GM12878 (cell line): ENCODE measurements around the gene TOMT. TPM values are rescaled to one million over a fixed set of nuclear protein-coding genes. Genes with fewer than 3 reads are reported as not detected.

Experiments used
- CHD1 ChIP-seq: IDR thresholded peaks from 2 replicates; pipeline ENCODE4 v1.6.1; 2012; ENCODE audit warnings: low read depth, low read length, improper control_type of control experiment
- IKZF2 ChIP-seq, 2 experiments: fragments of 450-650 bp; IDR thresholded peaks; 2 replicates each; pipeline ENCODE4 v1.6.1; 2017; ENCODE audit warnings: mild to moderate bottlenecking in 2 of 2, moderate library complexity in 2 of 2
- POLR2AphosphoS2 ChIP-seq: IDR thresholded peaks from 2 replicates; pipeline ENCODE4 v1.6.1; 2011; ENCODE audit warnings: low read depth, mild to moderate bottlenecking, low read length, improper control_type of control experiment, moderate library complexity
- RELA ChIP-seq: fragments of 450-650 bp; IDR thresholded peaks from 2 replicates; pipeline ENCODE4 v1.8.0; 2014; ENCODE audit warnings: borderline replicate concordance; ENCODE audit not compliant: partially characterized antibody
- TARDBP ChIP-seq: IDR thresholded peaks from 2 replicates; pipeline ENCODE4 v1.6.1; 2016; ENCODE audit warnings: borderline replicate concordance
- ZNF207 ChIP-seq: fragments of 450-650 bp; IDR thresholded peaks from 2 replicates; pipeline ENCODE4 v1.6.1; 2014; ENCODE audit warnings: antibody characterized with exemption, mild to moderate bottlenecking, borderline replicate concordance
- polyA plus RNA-seq, 11 experiments: library from polyadenylated mRNA; depleted of rRNA in 4 of 11; unstranded in 6 of 11; stranded (reverse) in 5 of 11; fragments of >200 nt; fragmentation: Nextera tagmentation in 4 of 11; fragmentation: Illumina TruSeq in 1 of 11; extraction: Ambion mirVana in 4 of 11; extraction: Trizol in 1 of 11; gene quantifications; 1 replicate in 1 of 11; 2 replicates in 10 of 11; pipeline versions ENCODE4 v1.2.1 to v1.2.3, GENCODE V29; 2011 to 2016; ENCODE audit warnings: inconsistent platforms in 2 of 11, missing spikeins in 2 of 11, low read depth in 1 of 11
- total RNA-seq, 4 experiments: library from RNA; depleted of rRNA in 3 of 4; stranded (reverse); fragments of >200 nt in 3 of 4; fragmentation: Illumina TruSeq in 1 of 4; extraction: Trizol in 1 of 4; gene quantifications; 2 replicates each; pipeline versions ENCODE4 v1.2.1 to v1.2.3, GENCODE V29; 2013 to 2021
- TF ChIP-seq, protein P1 (sequence below): IDR thresholded peaks from 2 replicates; pipeline ENCODE4 v1.6.1; 2012; ENCODE audit warnings: low read depth, low read length, improper control_type of control experiment
- TF ChIP-seq, protein P2 (sequence below): fragments of 150-350 bp; IDR thresholded peaks from 2 replicates; pipeline ENCODE4 v1.6.1; 2016; ENCODE audit warnings: low read depth, low read length
- TF ChIP-seq, protein P3 (sequence below): IDR thresholded peaks from 2 replicates; pipeline ENCODE4 v1.6.1; 2011; ENCODE audit warnings: borderline replicate concordance, low read depth, mild to moderate bottlenecking, moderate library complexity, low read length; ENCODE audit not compliant: insufficient read depth, poor library complexity, severe bottlenecking
- TF ChIP-seq, protein P4 (sequence below): fragments of 450-650 bp; IDR thresholded peaks from 2 replicates; pipeline ENCODE4 v1.6.1; 2017; ENCODE audit warnings: low read depth, mild to moderate bottlenecking, moderate library complexity
- TF ChIP-seq, protein P5 (sequence below): fragments of 450-650 bp; IDR thresholded peaks from 2 replicates; pipeline ENCODE4 v1.6.1; 2018; ENCODE audit warnings: mild to moderate bottlenecking, low read depth, moderate library complexity; ENCODE audit not compliant: partially characterized antibody
- TF ChIP-seq, protein P6 (sequence below): fragments of 450-650 bp; IDR thresholded peaks from 2 replicates; pipeline ENCODE4 v1.6.1; 2016; ENCODE audit warnings: mild to moderate bottlenecking, moderate library complexity, borderline replicate concordance

Gene TOMT
- total and polyA plus RNA-seq, 10 of the 15 experiments (the other 5 are each of a cell fraction or from before 2014, with no cell fraction given) = not detected

DNA sequence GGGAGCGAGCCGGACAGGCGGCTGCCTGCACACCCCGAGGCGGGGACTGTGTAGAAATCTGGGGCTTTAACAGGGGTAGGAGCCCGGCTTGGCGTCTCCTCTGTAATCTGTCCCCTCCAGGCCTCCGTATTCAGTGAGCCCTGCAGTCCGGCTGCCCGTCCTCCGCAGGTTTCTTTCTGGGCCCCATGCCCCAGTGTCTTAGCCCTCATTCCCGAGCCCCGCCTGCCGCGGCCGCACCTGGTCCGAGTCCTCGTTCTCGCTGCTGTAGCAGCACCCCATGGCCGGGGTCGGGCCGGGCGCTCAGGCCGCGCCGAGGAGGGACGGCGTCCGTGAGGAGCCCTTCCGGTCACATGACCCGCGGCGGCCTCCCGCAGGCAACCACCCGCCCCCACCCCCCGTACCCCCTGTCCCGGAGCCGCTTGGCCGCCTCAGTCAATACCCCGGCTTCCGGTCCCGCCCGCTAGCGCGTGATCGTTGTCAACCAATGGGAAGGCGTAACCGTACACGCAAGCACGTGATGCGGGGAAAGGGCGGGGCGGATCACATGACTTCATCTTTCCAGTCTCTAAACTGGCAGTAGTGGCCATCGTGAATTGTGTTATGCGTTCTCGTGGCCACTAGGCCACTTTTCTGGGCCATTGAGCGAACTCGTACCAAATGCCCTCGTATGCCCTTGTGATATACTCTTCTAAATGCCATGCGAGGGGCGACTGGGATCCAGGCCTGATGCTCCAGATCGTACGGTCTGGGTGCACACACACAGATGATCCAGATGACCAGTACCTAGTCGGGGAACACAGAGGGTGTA, 2.6 kb upstream of the TOMT start, which contains the start of gene LAMTOR1 (continued):
- TF ChIP-seq, protein P1, sequence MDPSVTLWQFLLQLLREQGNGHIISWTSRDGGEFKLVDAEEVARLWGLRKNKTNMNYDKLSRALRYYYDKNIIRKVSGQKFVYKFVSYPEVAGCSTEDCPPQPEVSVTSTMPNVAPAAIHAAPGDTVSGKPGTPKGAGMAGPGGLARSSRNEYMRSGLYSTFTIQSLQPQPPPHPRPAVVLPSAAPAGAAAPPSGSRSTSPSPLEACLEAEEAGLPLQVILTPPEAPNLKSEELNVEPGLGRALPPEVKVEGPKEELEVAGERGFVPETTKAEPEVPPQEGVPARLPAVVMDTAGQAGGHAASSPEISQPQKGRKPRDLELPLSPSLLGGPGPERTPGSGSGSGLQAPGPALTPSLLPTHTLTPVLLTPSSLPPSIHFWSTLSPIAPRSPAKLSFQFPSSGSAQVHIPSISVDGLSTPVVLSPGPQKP = peak; percentile 66; the same call in 1 of the 2 replicates
- TF ChIP-seq, protein P2, sequence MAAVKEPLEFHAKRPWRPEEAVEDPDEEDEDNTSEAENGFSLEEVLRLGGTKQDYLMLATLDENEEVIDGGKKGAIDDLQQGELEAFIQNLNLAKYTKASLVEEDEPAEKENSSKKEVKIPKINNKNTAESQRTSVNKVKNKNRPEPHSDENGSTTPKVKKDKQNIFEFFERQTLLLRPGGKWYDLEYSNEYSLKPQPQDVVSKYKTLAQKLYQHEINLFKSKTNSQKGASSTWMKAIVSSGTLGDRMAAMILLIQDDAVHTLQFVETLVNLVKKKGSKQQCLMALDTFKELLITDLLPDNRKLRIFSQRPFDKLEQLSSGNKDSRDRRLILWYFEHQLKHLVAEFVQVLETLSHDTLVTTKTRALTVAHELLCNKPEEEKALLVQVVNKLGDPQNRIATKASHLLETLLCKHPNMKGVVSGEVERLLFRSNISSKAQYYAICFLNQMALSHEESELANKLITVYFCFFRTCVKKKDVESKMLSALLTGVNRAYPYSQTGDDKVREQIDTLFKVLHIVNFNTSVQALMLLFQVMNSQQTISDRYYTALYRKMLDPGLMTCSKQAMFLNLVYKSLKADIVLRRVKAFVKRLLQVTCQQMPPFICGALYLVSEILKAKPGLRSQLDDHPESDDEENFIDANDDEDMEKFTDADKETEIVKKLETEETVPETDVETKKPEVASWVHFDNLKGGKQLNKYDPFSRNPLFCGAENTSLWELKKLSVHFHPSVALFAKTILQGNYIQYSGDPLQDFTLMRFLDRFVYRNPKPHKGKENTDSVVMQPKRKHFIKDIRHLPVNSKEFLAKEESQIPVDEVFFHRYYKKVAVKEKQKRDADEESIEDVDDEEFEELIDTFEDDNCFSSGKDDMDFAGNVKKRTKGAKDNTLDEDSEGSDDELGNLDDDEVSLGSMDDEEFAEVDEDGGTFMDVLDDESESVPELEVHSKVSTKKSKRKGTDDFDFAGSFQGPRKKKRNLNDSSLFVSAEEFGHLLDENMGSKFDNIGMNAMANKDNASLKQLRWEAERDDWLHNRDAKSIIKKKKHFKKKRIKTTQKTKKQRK = no peak
- peak; percentile 68; the same call in 1 of the 2 replicates for TF ChIP-seq TARDBP
- 0 out of 2 replicates have a peak, but pooled peaks have one; percentile 85 for TF ChIP-seq ZNF207
- TF ChIP-seq, protein P3, sequence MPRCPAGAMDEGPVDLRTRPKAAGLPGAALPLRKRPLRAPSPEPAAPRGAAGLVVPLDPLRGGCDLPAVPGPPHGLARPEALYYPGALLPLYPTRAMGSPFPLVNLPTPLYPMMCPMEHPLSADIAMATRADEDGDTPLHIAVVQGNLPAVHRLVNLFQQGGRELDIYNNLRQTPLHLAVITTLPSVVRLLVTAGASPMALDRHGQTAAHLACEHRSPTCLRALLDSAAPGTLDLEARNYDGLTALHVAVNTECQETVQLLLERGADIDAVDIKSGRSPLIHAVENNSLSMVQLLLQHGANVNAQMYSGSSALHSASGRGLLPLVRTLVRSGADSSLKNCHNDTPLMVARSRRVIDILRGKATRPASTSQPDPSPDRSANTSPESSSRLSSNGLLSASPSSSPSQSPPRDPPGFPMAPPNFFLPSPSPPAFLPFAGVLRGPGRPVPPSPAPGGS = peak; percentile 48
- TF ChIP-seq RELA = peak; percentile 14
- TF ChIP-seq CHD1 = no peak
- no peak for TF ChIP-seq POLR2AphosphoS2
- TF ChIP-seq, protein P4, sequence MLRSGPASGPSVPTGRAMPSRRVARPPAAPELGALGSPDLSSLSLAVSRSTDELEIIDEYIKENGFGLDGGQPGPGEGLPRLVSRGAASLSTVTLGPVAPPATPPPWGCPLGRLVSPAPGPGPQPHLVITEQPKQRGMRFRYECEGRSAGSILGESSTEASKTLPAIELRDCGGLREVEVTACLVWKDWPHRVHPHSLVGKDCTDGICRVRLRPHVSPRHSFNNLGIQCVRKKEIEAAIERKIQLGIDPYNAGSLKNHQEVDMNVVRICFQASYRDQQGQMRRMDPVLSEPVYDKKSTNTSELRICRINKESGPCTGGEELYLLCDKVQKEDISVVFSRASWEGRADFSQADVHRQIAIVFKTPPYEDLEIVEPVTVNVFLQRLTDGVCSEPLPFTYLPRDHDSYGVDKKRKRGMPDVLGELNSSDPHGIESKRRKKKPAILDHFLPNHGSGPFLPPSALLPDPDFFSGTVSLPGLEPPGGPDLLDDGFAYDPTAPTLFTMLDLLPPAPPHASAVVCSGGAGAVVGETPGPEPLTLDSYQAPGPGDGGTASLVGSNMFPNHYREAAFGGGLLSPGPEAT = peak; percentile 60
- TF ChIP-seq, protein P5, sequence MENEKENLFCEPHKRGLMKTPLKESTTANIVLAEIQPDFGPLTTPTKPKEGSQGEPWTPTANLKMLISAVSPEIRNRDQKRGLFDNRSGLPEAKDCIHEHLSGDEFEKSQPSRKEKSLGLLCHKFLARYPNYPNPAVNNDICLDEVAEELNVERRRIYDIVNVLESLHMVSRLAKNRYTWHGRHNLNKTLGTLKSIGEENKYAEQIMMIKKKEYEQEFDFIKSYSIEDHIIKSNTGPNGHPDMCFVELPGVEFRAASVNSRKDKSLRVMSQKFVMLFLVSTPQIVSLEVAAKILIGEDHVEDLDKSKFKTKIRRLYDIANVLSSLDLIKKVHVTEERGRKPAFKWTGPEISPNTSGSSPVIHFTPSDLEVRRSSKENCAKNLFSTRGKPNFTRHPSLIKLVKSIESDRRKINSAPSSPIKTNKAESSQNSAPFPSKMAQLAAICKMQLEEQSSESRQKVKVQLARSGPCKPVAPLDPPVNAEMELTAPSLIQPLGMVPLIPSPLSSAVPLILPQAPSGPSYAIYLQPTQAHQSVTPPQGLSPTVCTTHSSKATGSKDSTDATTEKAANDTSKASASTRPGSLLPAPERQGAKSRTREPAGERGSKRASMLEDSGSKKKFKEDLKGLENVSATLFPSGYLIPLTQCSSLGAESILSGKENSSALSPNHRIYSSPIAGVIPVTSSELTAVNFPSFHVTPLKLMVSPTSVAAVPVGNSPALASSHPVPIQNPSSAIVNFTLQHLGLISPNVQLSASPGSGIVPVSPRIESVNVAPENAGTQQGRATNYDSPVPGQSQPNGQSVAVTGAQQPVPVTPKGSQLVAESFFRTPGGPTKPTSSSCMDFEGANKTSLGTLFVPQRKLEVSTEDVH = peak; percentile 42
- peak in 1 of 2 experiments; percentile 28; a peak in 1 of 4 replicates for TF ChIP-seq IKZF2 (IDR thresholded peaks at IDR 0.05)
- TF ChIP-seq, protein P6, sequence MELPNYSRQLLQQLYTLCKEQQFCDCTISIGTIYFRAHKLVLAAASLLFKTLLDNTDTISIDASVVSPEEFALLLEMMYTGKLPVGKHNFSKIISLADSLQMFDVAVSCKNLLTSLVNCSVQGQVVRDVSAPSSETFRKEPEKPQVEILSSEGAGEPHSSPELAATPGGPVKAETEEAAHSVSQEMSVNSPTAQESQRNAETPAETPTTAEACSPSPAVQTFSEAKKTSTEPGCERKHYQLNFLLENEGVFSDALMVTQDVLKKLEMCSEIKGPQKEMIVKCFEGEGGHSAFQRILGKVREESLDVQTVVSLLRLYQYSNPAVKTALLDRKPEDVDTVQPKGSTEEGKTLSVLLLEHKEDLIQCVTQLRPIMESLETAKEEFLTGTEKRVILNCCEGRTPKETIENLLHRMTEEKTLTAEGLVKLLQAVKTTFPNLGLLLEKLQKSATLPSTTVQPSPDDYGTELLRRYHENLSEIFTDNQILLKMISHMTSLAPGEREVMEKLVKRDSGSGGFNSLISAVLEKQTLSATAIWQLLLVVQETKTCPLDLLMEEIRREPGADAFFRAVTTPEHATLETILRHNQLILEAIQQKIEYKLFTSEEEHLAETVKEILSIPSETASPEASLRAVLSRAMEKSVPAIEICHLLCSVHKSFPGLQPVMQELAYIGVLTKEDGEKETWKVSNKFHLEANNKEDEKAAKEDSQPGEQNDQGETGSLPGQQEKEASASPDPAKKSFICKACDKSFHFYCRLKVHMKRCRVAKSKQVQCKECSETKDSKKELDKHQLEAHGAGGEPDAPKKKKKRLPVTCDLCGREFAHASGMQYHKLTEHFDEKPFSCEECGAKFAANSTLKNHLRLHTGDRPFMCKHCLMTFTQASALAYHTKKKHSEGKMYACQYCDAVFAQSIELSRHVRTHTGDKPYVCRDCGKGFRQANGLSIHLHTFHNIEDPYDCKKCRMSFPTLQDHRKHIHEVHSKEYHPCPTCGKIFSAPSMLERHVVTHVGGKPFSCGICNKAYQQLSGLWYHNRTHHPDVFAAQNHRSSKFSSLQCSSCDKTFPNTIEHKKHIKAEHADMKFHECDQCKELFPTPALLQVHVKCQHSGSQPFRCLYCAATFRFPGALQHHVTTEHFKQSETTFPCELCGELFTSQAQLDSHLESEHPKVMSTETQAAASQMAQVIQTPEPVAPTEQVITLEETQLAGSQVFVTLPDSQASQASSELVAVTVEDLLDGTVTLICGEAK = peak; percentile 86
